ENCODE measurements around the gene SEC22A.

SEC22A gene

GRCh38 chr3:123156276-123156995 lies 45.3 kb upstream of the SEC22A start:
- TF ChIP-seq CTCF (conservative IDR thresholded peaks at IDR 0.05; ENCODE audit: low read depth, low read length), result no peak

GRCh38 chr3:123157209-123157597 lies 44.5 kb upstream of the SEC22A start:
- DNase-seq (ENCODE audit: low read depth), result no peak
- no peak for TF ChIP-seq CTCF (conservative IDR thresholded peaks at IDR 0.05; ENCODE audit: low read depth, low read length)
- no peak overlapping the region for H3K4me3 ChIP-seq (ENCODE audit: low read depth, low read length)

More at GRCh38 chr3:123156276-123156995, 45.3 kb upstream of the SEC22A start:
- no peak overlapping the region for H3K4me3 ChIP-seq (ENCODE audit: low read depth, low read length)
- no peak for DNase-seq (ENCODE audit: low read depth)

- no peak overlapping the region for H3K4me3 ChIP-seq (ENCODE audit: low read depth, low read length)
- TF ChIP-seq CTCF (conservative IDR thresholded peaks at IDR 0.05; ENCODE audit: low read depth, low read length), result no peak
- DNase-seq (ENCODE audit: low read depth), result no peak
Measured at GRCh38 chr3:123157598-123158287, 44.0 kb upstream of the SEC22A start.

GRCh38 chr3:123158330-123158729 lies 43.4 kb upstream of the SEC22A start:
- DNase-seq (ENCODE audit: low read depth), result no peak
- H3K4me3 ChIP-seq (ENCODE audit: low read depth, low read length), result no peak overlapping the region
- TF ChIP-seq CTCF (conservative IDR thresholded peaks at IDR 0.05; ENCODE audit: low read depth, low read length), result no peak

GRCh38 chr3:123158899-123159390 lies 42.8 kb upstream of the SEC22A start:
- H3K4me3 ChIP-seq (ENCODE audit: low read depth, low read length), result no peak overlapping the region
- DNase-seq (ENCODE audit: low read depth), result no peak
- no peak for TF ChIP-seq CTCF (conservative IDR thresholded peaks at IDR 0.05; ENCODE audit: low read depth, low read length)

- DNase-seq (ENCODE audit: low read depth), result peak; percentile 39
- no peak for TF ChIP-seq CTCF (conservative IDR thresholded peaks at IDR 0.05; ENCODE audit: low read depth, low read length)
- H3K4me3 ChIP-seq (ENCODE audit: low read depth, low read length), result no peak overlapping the region
Measured at GRCh38 chr3:123159926-123160635, 41.7 kb upstream of the SEC22A start.

All from choroid plexus epithelial cell (primary cell).